ENCODE measurements around the gene LAPTM5.

Gene LAPTM5

GRCh38 chr1:30742300-30742962, 15.1 kb downstream of the LAPTM5 start:
- no peak for DNase-seq (ENCODE audit: low spot score)

GRCh38 chr1:30741239-30741894, 16.2 kb downstream of the LAPTM5 start:
- DNase-seq (ENCODE audit: low spot score): no peak

- DNase-seq (ENCODE audit: low spot score): no peak
Observed at GRCh38 chr1:30740251-30741238, 17.0 kb downstream of the LAPTM5 start.

- DNase-seq (ENCODE audit: low spot score): no peak
Observed at GRCh38 chr1:30739601-30740000, 18.0 kb downstream of the LAPTM5 start.

- DNase-seq (ENCODE audit: low spot score): no peak
Observed at GRCh38 chr1:30738715-30739559, 18.6 kb downstream of the LAPTM5 start.

- DNase-seq (ENCODE audit: low spot score): no peak
Observed at GRCh38 chr1:30738040-30738714, 19.4 kb downstream of the LAPTM5 start.

- no peak for DNase-seq (ENCODE audit: low spot score)
Observed at GRCh38 chr1:30737357-30738039, 20.1 kb downstream of the LAPTM5 start.

- DNase-seq (ENCODE audit: low spot score): no peak
Observed at GRCh38 chr1:30735668-30736498, 21.7 kb downstream of the LAPTM5 start.

GRCh38 chr1:30735124-30735523, 22.4 kb downstream of the LAPTM5 start:
- no peak for DNase-seq (ENCODE audit: low spot score)

- no peak for DNase-seq (ENCODE audit: low spot score)
Observed at GRCh38 chr1:30734580-30734979, 23.0 kb downstream of the LAPTM5 start.

- DNase-seq (ENCODE audit: low spot score): no peak
Observed at GRCh38 chr1:30734106-30734505, 23.5 kb downstream of the LAPTM5 start.

GRCh38 chr1:30733493-30733892, 24.1 kb downstream of the LAPTM5 start:
- no peak for DNase-seq (ENCODE audit: low spot score)

GRCh38 chr1:30732277-30732996, 25.1 kb downstream of the LAPTM5 start:
- no peak for DNase-seq (ENCODE audit: low spot score)

- DNase-seq (ENCODE audit: low spot score): no peak
Observed at GRCh38 chr1:30731806-30732276, 25.7 kb downstream of the LAPTM5 start.

GRCh38 chr1:30731109-30731805, 26.3 kb downstream of the LAPTM5 start:
- DNase-seq (ENCODE audit: low spot score): no peak

- no peak for DNase-seq (ENCODE audit: low spot score)
Observed at GRCh38 chr1:30730346-30731108, 27.0 kb downstream of the LAPTM5 start.

- DNase-seq (ENCODE audit: low spot score): no peak
Observed at GRCh38 chr1:30729901-30730300, 27.7 kb downstream of the LAPTM5 start.
